Upper lobe of left lung (tissue), 6 donors: ENCODE results near the gene TEAD4. TPM values are rescaled to one million over a fixed set of nuclear protein-coding genes. Genes with fewer than 3 reads are reported as not detected.

ENCODE experiments used
- ATAC-seq, 2 donors: fragments of 200-7000 bp; cut with Tn5 transposase; one replicate each; pipeline ENCODE4 v1.9.1; 2022; ENCODE audit warnings: mild to moderate bottlenecking in 2 of 2, moderate library complexity in 2 of 2; ENCODE audit not compliant: low FRiP score in 2 of 2
- DNase-seq, 2 donors: peaks; one replicate each; pipeline ENCODE4 v3.0.0-alpha.2; 2019 to 2020
- H3K27ac ChIP-seq, 4 donors: fragments of 200-600 bp; sonication (generic); one replicate each; pipeline ENCODE4 v1.5.1; 2016 to 2019
- H3K27me3 ChIP-seq, 4 donors: fragments of 200-600 bp; sonication (generic); one replicate each; pipeline ENCODE4 v1.5.1; 2017 to 2019
- H3K36me3 ChIP-seq, 4 donors: fragments of 200-600 bp; sonication (generic); one replicate each; pipeline ENCODE4 v1.5.1; 2016 to 2019
- H3K4me1 ChIP-seq, 4 donors: fragments of 200-600 bp; sonication (generic); one replicate each; pipeline ENCODE4 v1.5.1; 2018 to 2019
- H3K4me3 ChIP-seq, 4 donors: fragments of 200-600 bp; sonication (generic); one replicate each; pipeline ENCODE4 v1.5.1; 2017 to 2019; ENCODE audit warnings: mild to moderate bottlenecking in 2 of 4, moderate library complexity in 1 of 4
- H3K9me3 ChIP-seq, 4 donors: fragments of 200-600 bp; sonication (generic); one replicate each; pipeline ENCODE4 v1.5.1; 2018 to 2019
- EP300 ChIP-seq, 4 donors: sonication (generic); formaldehyde crosslinking; IDR thresholded peaks; one replicate each; pipeline ENCODE4 v1.5.1; 2017; ENCODE audit warnings: antibody characterized with exemption in 4 of 4, control low read depth in 2 of 4
- POLR2A ChIP-seq, 4 donors: fragments of 450-650 bp; IDR thresholded peaks; one replicate each; pipeline ENCODE4 v1.5.1; 2016 to 2017; ENCODE audit warnings: antibody characterized with exemption in 4 of 4, mild to moderate bottlenecking in 2 of 4
- POLR2AphosphoS5 ChIP-seq, 2 donors: sonication (generic); formaldehyde crosslinking; IDR thresholded peaks; one replicate each; pipeline ENCODE4 v1.5.1; 2017; ENCODE audit warnings: antibody characterized with exemption in 2 of 2
- WGBS, 2 donors: methylation state at CpG; one replicate each; pipeline ENCODE4 v1.1.5; 2017 to 2018; 5-methylcytosine and 5-hydroxymethylcytosine counted together
- total RNA-seq, 6 donors: library from RNA; depleted of rRNA in 4 of 6; stranded (reverse); fragments of >200 nt in 4 of 6; gene quantifications; one replicate each; pipeline versions ENCODE4 v1.1.0 to v1.2.1, GENCODE V29; 2016 to 2021
- TF ChIP-seq, protein P1 (sequence below), 6 experiments: fragments of 450-650 bp in 4 of 6; fragments of 200-600 bp in 2 of 6; sonication (generic) in 2 of 6; IDR thresholded peaks; one replicate each; pipeline ENCODE4 v1.5.1; 2016 to 2019; ENCODE audit warnings: antibody characterized with exemption in 6 of 6
- donor health status: DM: no; HTN: no; CAD: no; lungs with moderate emphysema.
- donor health status: DM: no; HTN: yes; CAD: no; lungs with severe emphysema.

Gene TEAD4
- total RNA-seq, 6 donors from 2014 or later, result 14.5 to 52.0 (median 43.2) TPM

DNA sequence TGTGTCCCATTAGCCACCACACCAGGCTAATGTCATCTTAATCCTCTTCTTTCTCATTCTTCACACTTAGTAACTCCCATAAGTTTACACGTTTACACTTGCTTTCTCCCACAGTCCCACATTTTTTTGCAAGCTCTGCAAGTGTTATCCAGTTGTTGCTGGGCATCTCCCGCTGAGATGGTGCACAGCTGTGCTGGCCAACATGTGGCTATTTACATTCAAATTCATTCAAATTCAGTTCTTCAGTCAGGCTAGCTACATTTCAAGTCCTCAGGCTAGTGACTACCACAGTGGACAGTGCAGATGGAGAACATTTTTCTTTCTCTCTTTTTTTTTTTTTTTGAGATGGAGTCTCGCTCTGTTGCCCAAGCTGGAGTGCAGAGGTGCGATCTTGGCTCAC is 9.8 kb upstream of the TEAD4 start:
- ATAC-seq (no peak), DNase-seq (no peak)
- no peaks in the 10 kb centered on the region for H3K36me3 ChIP-seq
- TF ChIP-seq POLR2A (IDR thresholded peaks at IDR 0.05) (no peak), EP300 (IDR thresholded peaks at IDR 0.05) (no peak), POLR2AphosphoS5 (IDR thresholded peaks at IDR 0.05) (no peak)
- TF ChIP-seq, protein P1, sequence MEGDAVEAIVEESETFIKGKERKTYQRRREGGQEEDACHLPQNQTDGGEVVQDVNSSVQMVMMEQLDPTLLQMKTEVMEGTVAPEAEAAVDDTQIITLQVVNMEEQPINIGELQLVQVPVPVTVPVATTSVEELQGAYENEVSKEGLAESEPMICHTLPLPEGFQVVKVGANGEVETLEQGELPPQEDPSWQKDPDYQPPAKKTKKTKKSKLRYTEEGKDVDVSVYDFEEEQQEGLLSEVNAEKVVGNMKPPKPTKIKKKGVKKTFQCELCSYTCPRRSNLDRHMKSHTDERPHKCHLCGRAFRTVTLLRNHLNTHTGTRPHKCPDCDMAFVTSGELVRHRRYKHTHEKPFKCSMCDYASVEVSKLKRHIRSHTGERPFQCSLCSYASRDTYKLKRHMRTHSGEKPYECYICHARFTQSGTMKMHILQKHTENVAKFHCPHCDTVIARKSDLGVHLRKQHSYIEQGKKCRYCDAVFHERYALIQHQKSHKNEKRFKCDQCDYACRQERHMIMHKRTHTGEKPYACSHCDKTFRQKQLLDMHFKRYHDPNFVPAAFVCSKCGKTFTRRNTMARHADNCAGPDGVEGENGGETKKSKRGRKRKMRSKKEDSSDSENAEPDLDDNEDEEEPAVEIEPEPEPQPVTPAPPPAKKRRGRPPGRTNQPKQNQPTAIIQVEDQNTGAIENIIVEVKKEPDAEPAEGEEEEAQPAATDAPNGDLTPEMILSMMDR (IDR thresholded peaks at IDR 0.05), result no peak
- 83 to 91% methylated on average over 4 of the region's 4 CpGs for WGBS, 2 donors
- no peaks in the 10 kb centered on the region for H3K27me3 ChIP-seq
- H3K9me3 ChIP-seq, result no peaks in the 10 kb centered on the region
- no peak overlapping the region for H3K27ac ChIP-seq
- peaks cover 3 to 5% (median 4%) of the 10 kb centered on the region in 4 donors for H3K4me1 ChIP-seq
- no peak overlapping the region for H3K4me3 ChIP-seq

DNA sequence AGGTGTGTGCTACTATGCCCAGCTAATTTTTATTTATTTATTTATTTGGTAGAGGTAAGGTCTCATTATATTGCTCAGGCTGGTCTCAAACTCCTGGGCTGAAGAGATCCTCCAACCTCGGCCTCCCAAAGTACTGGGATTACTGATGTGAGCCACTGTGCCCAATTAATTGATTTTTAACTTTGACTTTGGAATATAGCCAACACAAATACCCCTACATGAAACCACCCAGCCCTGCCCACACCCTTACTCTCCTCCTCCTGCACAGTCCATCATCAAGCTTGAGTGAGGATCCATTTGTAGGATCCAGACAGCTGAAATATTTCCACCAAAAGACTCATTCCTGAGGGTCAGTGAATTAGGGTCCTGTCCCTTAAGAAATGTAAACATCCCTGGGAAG is 3.3 kb upstream of the TEAD4 start:
- no peaks in the 10 kb centered on the region for H3K9me3 ChIP-seq
- H3K27ac ChIP-seq, result no peak overlapping the region
- 89 to 94% methylated on average over 1 of the region's 1 CpG for WGBS, 2 donors
- peaks cover 13 to 30% (median 17%) of the 10 kb centered on the region in 4 donors for H3K4me1 ChIP-seq
- TF ChIP-seq POLR2AphosphoS5 (IDR thresholded peaks at IDR 0.05), result no peak
- TF ChIP-seq EP300 (IDR thresholded peaks at IDR 0.05), result no peak
- TF ChIP-seq, protein P1 (IDR thresholded peaks at IDR 0.05), result no peak
- no peak for TF ChIP-seq POLR2A (IDR thresholded peaks at IDR 0.05)
- no peaks in the 10 kb centered on the region for H3K27me3 ChIP-seq
- ATAC-seq, result no peak
- DNase-seq, result no peak
- H3K4me3 ChIP-seq, result no peak overlapping the region
- H3K36me3 ChIP-seq, result no peaks in the 10 kb centered on the region

DNA sequence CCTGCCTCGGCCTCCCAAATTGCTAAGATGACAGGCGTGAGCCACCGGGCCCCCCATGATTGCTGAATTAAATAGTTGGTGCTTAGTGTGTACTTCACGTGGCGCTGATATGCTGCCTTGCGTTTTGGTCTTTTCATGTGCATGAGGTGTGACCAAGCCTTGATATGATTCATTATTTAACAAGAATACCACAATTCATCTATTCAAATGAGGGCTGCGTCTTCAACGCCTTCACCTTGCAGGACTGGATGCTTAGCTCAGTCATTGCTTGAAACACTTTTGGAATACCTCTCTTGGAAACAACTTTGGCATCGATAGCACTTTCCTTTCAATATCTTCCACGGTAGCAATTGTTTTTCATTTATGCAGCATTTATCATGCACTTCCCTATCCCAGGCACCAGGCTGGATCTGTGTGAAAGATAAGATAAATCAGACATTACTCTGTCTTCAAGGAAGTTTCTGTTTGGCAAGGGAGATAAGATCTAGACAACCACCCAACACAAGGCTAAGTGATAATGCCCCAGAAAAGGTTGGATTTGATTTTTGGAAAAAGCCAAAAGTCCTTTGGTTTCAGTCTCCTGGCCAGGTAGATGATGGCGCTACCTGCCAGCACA is 1.3 kb upstream of the TEAD4 start:
- no peaks in the 10 kb centered on the region for H3K36me3 ChIP-seq
- peaks cover 13 to 47% (median 21%) of the 10 kb centered on the region in 4 donors for H3K4me1 ChIP-seq
- no peaks in the 10 kb centered on the region for H3K9me3 ChIP-seq
- H3K4me3 ChIP-seq, result peak overlapping the region; percentile 64 to 76 (median 66)
- TF ChIP-seq, protein P1 (IDR thresholded peaks at IDR 0.05), result peak in 2 of 6 experiments; percentile 11 to 24
- TF ChIP-seq POLR2A (IDR thresholded peaks at IDR 0.05) (no peak), EP300 (IDR thresholded peaks at IDR 0.05) (no peak)
- peak overlapping the region; percentile 82 to 92 (median 88) for H3K27ac ChIP-seq
- WGBS, 2 donors, result 62% methylated on average over 11 of the region's 11 CpGs
- ATAC-seq (no peak), DNase-seq (no peak)
- no peaks in the 10 kb centered on the region for H3K27me3 ChIP-seq

DNA sequence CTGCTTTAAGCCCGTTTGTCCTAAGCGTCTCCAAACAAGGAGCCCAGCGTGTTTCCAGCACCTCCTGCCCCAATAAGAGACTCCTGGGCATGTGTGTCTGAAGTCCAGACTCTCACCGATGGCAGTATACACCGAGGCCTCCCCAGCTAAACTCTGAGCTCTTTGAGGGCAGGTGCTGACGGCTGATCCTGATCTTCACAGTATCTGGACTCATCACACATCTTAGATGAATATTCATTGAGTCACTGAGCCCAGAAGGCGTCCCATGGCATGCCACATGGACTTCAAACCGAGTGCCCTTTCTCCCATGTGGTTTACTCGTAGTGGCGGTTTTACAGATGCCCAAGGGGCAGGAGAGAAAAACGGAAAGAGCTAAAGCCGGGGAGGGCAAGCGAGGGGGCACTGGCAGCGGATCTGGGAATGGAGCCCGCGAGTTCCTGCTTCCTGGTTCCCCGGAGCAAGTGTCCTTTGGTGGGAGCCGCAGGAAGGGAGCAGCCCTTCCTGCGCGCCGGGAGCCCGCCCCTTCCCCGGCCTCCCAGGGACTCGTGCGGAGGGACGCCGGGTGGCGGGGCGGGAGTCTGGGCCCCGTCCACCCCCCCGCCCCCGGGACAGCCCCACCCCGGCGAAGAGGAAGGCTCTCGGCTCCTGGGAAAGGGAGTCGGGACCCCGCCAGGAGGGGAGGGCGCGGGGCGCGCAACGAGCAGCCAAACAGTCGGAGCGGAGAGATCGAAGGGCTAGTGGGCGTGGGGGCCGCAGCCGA is 585 bp upstream of the TEAD4 start:
- TF ChIP-seq POLR2A (IDR thresholded peaks at IDR 0.05), result peak in 2 of 4 donors; percentile 20 to 21
- TF ChIP-seq, protein P1 (IDR thresholded peaks at IDR 0.05), result no peak
- peak in 1 of 2 donors; percentile 23 for TF ChIP-seq POLR2AphosphoS5 (IDR thresholded peaks at IDR 0.05)
- no peak for TF ChIP-seq EP300 (IDR thresholded peaks at IDR 0.05)
- peak overlapping the region; percentile 82 to 92 (median 88) for H3K27ac ChIP-seq
- no peaks in the 10 kb centered on the region for H3K9me3 ChIP-seq
- peaks cover 13 to 49% (median 21%) of the 10 kb centered on the region in 4 donors for H3K4me1 ChIP-seq
- DNase-seq (peak; percentile 60 to 91), ATAC-seq (peak; percentile 70 to 86)
- 2% methylated on average over 22 to 41 of the region's 48 CpGs for WGBS, 2 donors
- peak overlapping the region; percentile 64 to 76 (median 66) for H3K4me3 ChIP-seq
- no peaks in the 10 kb centered on the region for H3K36me3 ChIP-seq
- H3K27me3 ChIP-seq, result no peaks in the 10 kb centered on the region
